KBM-7 (cell line): ENCODE data around the gene EXOC6.
A peak's percentile ranks its signal among the peaks of the same experiment; 100 is the strongest.

ENCODE experiments used
- DNase-seq: peaks from one replicate; pipeline ENCODE4 v3.0.0-alpha.2; 2015
- in situ Hi-C: fragments of 300-500 bp; cut with MboI; formaldehyde crosslinking; loops from 2 replicates; pipeline ENCODE4 v1.14.3; 2020; ENCODE audit warnings: low sequenced_read_pairs, low pct_unique_long_range_greater_than_20kb, mixed read lengths

Gene EXOC6

GRCh38 chr10:92848441-92849233 is at the start of gene EXOC6:
Gene EXOC6, plus strand, starts transcription at chr10:92848520. Its CDS starts 14 bp downstream, at chr10:92848534.
- DNase-seq, result peak; percentile 78
- in situ Hi-C loops, result no loop called here

GRCh38 chr10:92799568-92799967 is 48.8 kb upstream of the EXOC6 start:
- in situ Hi-C loops, result no loop called here
- DNase-seq, result no peak

GRCh38 chr10:92800134-92800733 is 48.1 kb upstream of the EXOC6 start:
- DNase-seq, result no peak
- in situ Hi-C loops, result no loop called here

- in situ Hi-C loops, result no loop called here
- DNase-seq, result no peak
Observed at GRCh38 chr10:92801978-92802872, 46.1 kb upstream of the EXOC6 start.

GRCh38 chr10:92809840-92810239 is 38.5 kb upstream of the EXOC6 start:
- DNase-seq, result no peak
- in situ Hi-C loops, result no loop called here

- in situ Hi-C loops, result no loop called here
- no peak for DNase-seq
Observed at GRCh38 chr10:92810934-92811532, 37.3 kb upstream of the EXOC6 start.

- in situ Hi-C loops, result no loop called here
Observed at GRCh38 chr10:92811986-92812385, 36.3 kb upstream of the EXOC6 start.

GRCh38 chr10:92813979-92814378 is 34.3 kb upstream of the EXOC6 start:
- in situ Hi-C loops, result no loop called here
- no peak for DNase-seq

More at GRCh38 chr10:92811986-92812385, 36.3 kb upstream of the EXOC6 start:
- no peak for DNase-seq

GRCh38 chr10:92814790-92815189 is 33.5 kb upstream of the EXOC6 start:
- peak; percentile 25 for DNase-seq
- in situ Hi-C loops, result no loop called here

GRCh38 chr10:92816091-92816531 is 32.2 kb upstream of the EXOC6 start:
- in situ Hi-C loops, result no loop called here
- peak; percentile 31 for DNase-seq

GRCh38 chr10:92822060-92822634 is 26.2 kb upstream of the EXOC6 start:
- in situ Hi-C loops, result no loop called here
- DNase-seq, result peak; percentile 68

- DNase-seq, result peak; percentile 52
Observed at GRCh38 chr10:92822964-92823363, 25.4 kb upstream of the EXOC6 start.

GRCh38 chr10:92826061-92826460 is 22.3 kb upstream of the EXOC6 start:
- DNase-seq, result no peak
- in situ Hi-C loops, result no loop called here

More at GRCh38 chr10:92822964-92823363, 25.4 kb upstream of the EXOC6 start:
- in situ Hi-C loops, result no loop called here

GRCh38 chr10:92826504-92826903 is 21.8 kb upstream of the EXOC6 start:
- DNase-seq, result no peak
- in situ Hi-C loops, result no loop called here

- in situ Hi-C loops, result no loop called here
- peak; percentile 45 for DNase-seq
Observed at GRCh38 chr10:92829042-92829785, 19.1 kb upstream of the EXOC6 start.

GRCh38 chr10:92829786-92830377 is 18.4 kb upstream of the EXOC6 start:
- DNase-seq, result no peak
- in situ Hi-C loops, result no loop called here

GRCh38 chr10:92830478-92831389 is 17.6 kb upstream of the EXOC6 start:
- peak; percentile 93 for DNase-seq
- in situ Hi-C loops, result no loop called here
